HG03139 (cell line): ENCODE results near the gene LYZL6.
"Not testable (repeated sequence)": the region's sequence is repeated elsewhere in the genome, so short reads cannot be mapped to it uniquely, and the experiment has no call there.

ENCODE experiments used
- ATAC-seq: cut with Tn5 transposase; IDR thresholded peaks from one replicate; pipeline ENCODE4 v1.9.1; 2021; ENCODE audit not compliant: unreplicated experiment

LYZL6 gene

DNA sequence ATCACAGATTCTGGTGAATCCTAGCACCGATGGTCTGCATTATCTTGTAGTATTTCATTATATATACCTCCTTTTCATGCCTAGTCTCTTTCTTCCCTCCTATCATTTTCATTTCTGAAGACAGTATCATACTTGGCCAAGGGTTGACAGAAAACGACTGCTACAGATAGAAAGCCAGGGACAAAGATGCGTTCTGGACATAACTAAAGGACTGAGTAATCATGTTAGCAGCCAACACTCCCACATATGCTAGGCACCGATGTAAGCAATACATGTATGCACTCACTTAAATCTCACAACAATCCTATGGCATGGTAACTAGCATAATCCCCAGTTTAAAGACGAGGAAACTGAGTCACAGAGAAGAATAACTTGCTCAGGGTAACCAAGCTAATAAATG is 35.8 kb downstream of the LYZL6 start:
- ATAC-seq: no peak

DNA sequence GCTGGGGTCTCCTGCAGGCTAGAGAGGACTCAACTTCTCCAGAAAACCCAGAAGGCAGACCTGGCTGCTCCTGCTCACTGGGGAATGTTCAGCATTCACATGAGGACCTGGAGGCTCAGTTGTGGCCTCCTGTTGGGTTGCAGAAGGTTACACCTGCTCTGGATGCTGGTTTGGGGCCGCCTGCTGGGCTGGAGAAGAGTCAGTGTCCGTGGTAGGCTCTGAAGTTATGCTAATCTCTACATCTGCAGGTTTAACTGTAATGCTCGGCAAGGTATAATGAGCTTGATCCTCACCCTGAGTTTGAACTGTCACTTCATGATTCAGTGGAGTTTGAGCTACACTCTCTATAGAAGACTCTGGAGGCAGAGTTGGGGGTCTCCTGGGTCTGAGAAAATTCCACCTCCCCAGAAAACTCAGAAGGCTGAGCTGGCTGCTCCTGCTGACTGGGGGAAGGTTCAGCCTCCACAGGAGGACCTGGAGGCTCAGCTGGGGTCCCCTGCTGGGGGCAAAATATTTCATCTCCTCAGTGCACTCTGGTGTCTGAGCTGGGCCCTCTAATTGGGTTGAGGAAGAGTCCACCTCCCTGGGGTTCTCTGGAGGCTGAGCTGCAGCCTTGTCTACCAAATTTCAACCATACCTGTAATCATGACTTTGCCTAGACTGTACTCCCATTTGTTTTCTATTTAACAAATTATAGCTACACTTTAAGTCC is 36.4 kb downstream of the LYZL6 start:
- ATAC-seq: no peak

DNA sequence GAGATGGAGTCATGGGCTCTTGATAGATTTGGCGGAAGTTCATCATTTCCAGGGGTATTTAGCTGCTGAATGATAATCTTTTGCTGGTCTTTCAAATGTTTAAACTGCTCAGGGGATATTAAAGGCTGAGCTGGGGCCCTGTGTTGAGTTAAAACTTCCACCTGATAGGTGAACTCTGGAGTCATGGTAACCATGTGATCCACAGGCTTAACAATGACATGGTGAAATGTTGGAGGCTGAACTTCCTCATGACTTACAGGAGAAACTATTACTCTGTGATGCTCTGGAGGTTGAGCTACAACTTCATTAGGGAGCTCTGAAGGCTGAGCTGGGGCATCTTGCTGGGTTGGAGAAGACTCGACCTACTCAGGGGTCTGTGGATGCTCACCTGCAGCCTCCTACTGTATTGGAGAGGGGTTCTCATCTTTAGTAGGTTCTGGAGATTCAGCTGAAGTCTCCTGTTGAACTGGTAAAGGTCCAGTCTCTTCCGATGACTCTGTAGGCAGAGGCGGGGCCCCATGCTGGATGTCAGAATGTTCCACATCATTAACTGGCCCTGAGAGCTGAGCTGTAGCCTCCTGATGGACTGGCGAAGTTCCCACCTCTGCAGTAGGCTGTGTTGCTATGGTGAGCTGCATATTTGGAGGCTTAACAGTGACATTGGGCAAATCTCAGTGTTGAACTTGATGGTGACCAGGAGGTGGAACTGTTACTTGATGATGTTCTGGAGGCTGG is 37.2 kb downstream of the LYZL6 start:
- ATAC-seq: no peak

DNA sequence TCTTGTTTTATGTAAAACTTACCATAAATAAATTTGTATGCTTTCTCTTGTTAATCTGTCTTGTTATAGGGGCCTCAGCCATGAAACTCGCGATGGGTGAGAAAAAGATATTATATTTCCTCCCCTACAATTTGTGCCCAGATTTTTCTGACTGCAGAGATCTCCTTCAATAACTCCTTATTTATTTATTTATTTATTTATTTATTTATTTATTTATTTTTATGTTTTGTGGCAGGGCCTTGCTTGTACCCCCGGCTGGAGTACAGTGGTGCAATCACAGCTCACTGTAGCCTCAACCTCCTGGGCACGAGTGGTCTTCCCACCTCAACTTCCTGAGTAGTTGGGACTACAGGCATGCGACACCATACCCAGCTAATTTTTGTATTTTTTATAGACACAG is 40.1 kb downstream of the LYZL6 start:
- ATAC-seq: no peak

DNA sequence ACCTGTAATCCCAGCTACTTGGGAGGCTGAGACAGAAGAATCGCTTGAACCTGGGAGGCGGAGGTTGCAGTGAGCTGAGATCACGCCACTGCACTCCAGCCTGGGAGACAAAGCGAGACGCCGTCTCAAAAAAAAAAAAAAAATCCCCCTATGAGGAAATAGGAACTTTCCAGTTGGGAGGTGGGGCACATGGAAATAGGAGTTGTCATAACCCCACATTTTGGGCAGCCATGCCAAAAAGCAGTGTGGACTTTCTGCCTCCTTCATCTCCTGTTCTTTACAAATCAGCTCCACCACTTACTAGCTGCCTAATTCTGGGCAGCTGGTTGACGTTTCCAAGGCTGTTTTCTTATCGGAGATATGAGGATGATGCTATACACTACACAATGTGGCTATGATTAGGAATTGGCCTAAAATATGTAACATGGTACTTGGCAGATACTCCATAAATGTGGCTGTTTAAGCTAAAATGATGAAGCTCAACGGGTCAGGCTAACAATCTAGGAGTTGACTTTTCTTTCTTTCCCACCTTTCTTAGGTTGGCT is 41.8 kb downstream of the LYZL6 start:
- no peak for ATAC-seq

DNA sequence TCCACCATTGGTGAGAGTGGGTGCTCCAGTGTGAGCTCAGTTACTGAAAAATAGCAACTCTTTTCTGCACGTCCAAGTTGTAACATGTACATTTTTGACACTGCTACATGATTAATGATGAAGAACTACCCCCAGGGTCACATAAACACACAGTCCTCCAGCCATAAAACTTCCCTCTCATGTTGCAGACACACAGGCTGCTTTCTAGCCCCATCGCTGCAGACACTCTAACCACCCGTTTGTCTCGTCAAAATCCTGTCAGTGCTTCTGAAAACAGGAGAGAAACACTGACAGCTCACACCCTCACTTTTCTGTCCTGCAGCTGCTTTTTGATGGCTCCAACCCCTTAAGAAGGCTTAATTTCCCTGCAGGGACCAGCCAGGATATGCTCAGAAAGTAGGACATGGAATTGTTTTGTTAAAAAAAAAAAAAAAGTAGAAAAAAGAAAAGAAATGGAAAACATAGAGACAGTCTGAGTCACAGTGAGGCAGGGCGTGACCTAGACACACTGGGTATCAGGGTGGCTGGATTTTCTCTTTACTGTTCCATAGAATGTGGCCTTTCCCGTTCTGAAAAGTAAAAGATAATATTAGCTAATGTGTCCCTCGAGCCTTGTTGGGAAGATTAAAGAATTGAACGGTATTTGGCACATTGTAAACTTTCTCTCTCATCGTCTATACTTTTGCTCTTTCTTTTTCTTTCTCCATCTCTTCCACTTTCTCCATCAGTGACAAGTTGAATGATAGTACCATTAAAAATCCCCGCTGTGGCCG is 42.6 kb downstream of the LYZL6 start:
- no peak for ATAC-seq

DNA sequence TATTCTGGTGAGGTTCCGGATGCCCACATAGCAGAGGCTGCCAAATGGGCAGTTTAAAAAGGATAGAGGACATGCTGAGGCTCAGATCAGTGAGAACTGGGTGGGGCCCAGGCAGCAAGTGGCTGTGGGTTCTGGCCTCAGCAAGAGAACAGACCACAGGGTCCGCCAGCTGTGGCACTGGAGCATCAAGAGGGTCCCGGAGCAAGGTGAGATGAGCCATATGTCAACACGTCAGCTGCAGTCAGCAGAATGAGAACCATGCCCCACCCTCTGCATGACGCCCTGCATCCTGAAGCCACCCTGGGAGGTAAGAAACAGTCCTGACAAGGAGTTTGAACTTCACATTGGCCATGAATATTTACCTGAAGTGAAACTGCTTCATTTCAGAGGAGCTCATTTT is 43.2 kb downstream of the LYZL6 start:
- no peak for ATAC-seq

DNA sequence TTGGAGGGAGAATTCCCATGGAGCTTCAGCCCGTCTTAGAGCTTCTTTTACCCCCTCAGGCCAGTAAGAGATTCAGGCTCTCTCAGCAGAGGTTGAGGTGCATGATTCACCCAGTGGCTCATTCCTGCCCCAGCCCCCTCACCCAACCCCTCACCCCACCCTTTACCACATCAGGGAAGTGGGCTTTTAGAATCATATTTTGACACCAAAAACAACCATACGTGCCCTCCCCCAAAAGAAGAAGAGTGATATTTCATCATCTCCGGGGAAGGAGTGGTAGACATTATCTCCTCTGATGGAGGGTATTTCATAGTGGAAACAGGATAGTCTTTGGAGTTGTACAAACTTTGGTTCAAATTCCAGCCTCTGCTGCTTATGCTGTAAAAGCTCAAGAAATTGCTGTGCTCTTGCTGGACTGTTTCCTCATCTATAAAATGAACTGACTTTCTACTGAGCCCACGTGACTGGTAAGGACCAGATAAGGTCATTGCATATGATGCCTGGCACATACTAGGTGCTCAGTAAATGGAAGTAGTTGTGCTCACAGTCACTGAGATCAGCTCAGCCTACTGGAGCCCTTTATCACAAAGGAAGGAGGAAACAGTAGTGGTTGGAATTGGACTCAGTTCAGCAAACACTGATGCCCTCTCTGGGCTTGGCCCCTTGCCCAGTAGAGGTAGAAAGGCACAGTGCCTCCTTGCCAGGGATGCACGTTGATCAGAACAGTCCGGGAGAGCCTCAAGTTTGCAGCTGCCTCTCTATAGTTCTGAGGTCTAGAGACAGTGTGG is 45.0 kb downstream of the LYZL6 start:
- no peak for ATAC-seq

DNA sequence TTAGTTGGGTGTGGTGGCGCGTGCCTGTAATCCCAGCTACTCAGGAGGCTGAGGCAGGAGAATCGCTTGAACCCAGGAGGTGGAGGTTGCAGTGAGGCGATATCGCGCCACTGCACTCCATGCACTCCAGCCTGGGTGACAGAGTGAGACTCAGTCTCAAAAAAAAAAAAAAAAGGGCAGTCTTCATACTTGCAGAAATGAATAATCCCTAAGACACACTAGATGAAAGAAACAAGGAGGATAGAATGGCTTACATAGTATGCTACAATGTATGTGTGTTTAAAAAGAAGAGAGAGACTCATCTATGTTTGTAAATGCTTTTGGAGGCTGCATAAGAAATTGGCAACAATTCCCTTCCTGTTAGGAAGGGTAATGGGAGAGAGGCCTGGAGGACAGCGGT is 45.7 kb downstream of the LYZL6 start:
- not testable (repeated sequence) for ATAC-seq

DNA sequence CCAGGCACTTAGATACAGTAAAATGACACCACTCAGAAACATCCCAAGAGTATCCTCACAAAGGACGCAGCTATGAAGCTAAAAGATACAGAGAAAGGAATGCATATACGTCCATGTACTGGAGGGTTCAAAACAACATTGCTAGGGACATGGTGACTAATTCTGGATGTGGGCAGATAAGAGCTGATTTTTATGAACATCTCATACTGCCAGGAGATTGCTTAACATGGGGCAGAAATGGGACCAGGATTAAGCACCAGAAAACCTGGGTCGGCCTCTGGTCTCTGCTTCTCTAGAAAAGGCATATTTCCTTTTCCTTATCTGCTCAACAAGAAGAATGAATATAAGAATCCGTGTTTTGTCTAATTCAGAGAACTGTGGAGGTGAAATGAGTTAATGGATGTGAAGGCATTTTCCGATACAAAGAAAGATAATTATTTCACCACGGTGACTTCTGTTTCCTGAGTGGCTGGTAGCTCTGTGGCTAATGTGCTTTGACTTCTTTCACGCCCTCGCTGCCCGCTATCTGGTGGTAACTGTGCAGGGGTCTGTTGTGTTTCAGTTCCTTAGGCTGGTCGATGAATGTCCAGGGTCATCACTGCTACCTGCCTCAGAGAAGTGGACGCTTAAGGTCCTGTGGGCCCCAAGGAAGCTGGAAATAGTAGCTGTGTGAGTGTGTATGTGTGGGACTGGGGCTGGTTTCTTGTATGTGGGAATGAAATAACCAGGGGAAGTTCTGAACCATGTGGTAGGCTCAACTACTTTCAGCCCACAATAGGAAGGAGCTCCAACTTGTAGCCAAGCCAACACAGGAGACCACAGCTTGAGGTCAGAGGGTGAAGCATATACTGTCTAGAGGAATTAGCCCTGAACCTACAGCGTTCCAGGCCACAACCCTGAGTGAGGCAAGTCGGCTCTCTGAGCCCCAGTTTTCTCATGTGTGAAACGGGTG is 47.6 kb downstream of the LYZL6 start:
- no peak for ATAC-seq

DNA sequence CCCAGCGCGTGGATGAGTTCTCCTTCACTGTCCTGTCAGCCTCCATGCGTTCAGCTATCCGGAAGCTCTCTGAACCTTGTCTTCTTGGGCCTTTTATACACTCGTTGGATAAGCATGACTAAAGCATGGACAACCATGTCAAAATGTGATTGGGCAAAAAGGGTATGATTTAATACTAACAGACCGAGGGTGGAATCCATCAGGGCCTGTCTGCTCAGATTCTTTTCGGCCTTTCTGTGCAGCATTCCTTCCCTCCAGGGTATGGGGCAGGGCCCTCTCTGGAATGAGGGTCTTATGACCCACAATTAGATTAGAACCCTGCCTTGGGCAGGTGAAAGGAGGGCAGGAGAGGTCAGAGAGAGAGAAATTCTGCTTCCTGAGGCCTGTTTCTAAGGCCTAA is 49.3 kb downstream of the LYZL6 start:
- no peak for ATAC-seq

DNA sequence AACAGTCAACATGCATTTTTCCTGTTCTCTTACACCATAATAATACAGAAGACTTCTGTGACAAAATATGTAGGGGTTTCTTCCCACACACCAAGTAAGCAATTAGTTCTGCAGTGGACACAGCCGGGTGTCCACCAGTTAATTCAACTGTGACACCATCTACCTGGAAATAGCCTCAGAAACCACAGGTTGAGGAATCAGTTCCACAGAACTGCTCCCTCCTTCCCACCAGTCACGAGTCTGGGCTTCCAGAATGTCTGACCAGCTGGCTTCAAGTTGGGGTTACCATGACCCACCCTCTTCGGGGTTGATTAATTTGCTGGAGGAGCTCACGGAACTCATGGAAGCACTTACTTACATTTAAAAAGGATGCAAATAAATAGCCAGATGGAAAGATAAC is 49.8 kb downstream of the LYZL6 start:
- ATAC-seq: no peak

DNA sequence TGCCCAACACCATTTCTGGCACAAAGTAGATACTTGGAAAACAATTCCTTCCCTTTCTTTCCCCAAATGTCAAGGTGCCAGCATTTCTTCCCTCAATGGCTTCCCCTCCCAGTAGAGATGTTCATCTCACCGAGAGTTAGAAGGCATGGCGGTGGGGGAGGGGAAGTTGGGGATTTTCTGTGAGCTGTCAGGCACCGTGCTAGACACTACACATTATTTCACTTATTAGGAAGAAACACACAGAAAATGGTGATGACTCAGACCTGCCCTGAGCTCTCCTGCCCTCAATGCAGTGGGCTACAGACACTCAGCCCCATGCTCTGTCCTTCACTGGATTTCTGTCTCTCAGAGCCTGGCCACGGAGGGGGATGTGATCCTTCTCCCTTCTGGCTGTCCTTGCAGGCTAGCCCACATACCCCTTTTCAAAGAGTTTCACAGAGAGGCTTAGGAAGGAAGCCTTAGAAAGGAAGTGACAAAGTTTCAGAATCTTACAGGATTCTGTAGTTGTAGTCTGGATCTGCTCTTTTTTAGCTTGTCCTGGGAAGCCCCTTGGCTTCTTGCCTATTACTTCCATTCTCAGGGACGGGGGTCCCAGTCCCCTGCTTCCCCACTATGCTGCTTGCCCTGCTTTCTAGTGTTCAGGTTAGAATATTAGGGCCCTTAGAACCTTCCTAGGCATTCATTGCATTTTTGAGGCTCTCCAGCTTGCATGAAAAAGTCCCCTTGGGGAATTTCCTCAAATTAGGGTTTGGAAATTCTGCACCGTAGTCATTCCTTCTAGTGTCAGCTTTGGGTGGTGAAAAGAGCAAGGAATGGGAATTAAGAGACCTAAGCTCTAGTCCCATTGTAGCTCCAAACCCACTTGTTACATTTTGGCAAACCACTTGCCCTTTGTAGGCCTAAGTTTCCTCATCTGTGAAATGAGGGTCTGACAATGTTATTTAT is 51.1 kb downstream of the LYZL6 start:
- ATAC-seq: no peak

DNA sequence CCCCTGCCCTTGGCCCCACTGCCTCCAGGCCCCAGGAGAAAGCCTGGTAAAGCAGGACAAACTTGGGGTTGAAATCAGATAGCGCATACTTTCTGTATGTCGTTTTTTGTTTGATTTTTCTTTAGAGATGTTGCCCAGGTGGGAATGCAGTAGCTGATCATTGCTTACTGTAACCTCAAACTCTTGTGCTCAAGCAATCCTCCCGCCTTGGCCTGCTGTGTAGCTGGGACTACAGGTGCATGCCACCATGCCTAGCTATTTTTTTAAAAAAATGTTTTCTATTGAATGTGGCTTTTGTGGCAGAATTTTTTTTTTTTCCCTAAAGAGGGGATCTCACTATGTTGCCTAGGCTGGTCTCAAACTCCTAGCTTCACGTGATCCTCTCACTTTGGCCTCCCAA is 52.2 kb downstream of the LYZL6 start:
- ATAC-seq: no peak

DNA sequence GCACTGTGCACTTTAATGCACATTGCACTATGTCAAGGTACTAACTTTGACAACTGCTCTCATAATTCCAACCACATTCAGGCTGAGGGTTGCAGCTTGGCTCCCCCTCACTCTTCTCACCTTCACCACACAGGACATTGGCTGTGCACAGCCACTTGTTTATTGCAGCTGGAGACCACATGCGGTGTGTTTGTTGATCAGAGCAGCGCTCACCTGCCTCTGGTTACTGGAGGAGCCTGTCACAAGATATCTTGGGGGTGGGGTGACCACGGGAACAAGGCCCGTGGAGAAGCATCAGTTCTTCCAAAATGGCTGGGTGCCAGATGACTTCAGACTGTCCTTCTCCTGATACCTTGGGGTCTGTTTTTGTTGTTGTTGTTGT is 52.7 kb downstream of the LYZL6 start:
- no peak for ATAC-seq

DNA sequence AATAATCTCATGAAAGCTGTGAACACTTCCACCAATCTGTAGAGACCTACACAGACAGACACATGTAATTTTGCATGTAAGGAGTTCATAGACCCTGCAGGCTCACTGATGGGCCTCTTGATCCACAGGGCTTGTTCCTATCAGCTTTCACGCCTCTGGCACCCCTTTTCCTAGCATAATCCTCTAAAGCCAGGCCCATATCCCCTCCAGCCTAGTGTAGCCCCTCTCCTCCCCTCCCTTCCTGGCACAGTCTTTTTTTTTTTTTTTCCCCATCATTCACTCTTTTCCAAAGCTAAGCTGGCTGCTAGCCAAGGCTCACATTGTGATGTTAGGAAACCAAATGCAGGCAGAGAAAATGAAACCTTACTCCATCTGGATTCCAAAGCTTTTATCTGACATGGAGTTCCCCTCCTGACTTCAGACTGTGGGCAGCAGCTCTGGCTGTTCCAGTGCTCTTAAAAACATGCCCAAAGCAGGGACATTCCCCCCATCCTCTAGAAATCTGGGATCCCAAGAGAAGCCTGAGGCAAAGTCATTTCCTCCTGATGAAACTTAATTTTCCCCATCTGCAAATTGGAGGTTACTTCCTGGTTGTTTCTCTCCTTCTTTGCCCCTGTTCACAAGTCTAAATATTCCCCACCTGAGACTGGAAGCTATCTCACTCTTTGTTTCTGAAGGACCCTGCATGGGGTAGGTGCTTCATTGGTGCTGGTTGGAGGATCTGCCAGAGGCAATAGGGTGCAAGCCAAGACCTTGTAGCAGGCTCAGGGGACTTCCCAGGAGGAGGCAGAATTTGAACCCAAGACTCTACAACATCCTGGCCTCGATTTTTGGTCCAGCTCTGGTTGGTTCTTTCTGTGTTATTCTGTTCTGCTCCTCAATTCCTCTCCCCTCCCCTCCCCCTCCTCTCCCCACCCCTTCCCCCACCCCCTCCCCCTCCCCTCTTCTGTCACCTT is 53.4 kb downstream of the LYZL6 start:
- no peak for ATAC-seq

DNA sequence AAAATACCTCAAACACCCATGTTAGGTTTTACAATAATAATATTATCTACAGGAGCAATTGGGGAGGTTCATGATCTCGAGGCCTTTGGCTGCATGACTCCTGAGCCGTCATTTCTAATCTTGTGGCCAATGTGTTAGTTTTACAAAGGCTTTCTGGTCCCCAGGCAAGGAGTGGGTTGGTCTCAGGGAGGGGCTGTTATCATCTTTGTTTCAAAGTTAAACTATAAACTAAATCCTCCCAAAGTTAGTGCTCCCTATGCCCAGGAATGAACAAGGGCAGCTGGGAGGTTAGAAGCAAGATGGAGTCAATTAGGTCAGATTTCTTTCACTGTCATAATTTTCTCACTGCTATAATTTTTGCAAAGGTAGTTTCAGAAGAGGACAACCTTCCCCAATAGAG is 54.3 kb downstream of the LYZL6 start:
- ATAC-seq: no peak
